Suprapubic skin (tissue), 4 donors: ENCODE measurements around the gene FANCL. TPM values are rescaled to one million over a fixed set of nuclear protein-coding genes. Genes with fewer than 3 reads are reported as not detected.

Experiments used
- DNase-seq, 2 donors: peaks; one replicate each; pipeline ENCODE4 v3.0.0-alpha.2; 2019; ENCODE audit warnings: low spot score in 2 of 2
- H3K27ac ChIP-seq: fragments of 200-600 bp; sonication (generic); one replicate; pipeline ENCODE4 v1.5.1; 2019
- H3K27me3 ChIP-seq: fragments of 200-600 bp; sonication (generic); one replicate; pipeline ENCODE4 v1.5.1; 2019
- H3K36me3 ChIP-seq: fragments of 200-600 bp; sonication (generic); one replicate; pipeline ENCODE4 v1.5.1; 2019
- H3K4me1 ChIP-seq: fragments of 200-600 bp; sonication (generic); one replicate; pipeline ENCODE4 v1.5.1; 2019
- H3K4me3 ChIP-seq: fragments of 200-600 bp; sonication (generic); one replicate; pipeline ENCODE4 v1.5.1; 2019; ENCODE audit warnings: mild to moderate bottlenecking
- H3K9me3 ChIP-seq: fragments of 200-600 bp; sonication (generic); one replicate; pipeline ENCODE4 v1.5.1; 2019
- CTCF ChIP-seq, 2 donors: fragments of 200-600 bp in 1 of 2; fragments of 450-650 bp in 1 of 2; sonication (generic) in 1 of 2; IDR thresholded peaks; one replicate each; pipeline ENCODE4 v1.5.1; 2016 to 2019; ENCODE audit warnings: antibody characterized with exemption in 2 of 2, mild to moderate bottlenecking in 1 of 2, moderate library complexity in 1 of 2
- EP300 ChIP-seq: sonication (generic); formaldehyde crosslinking; IDR thresholded peaks from one replicate; pipeline ENCODE4 v1.6.1; 2017; ENCODE audit warnings: antibody characterized with exemption
- POLR2A ChIP-seq, 2 donors: fragments of 450-650 bp; IDR thresholded peaks; one replicate each; pipeline ENCODE4 v1.6.1; 2017; ENCODE audit warnings: antibody characterized with exemption in 2 of 2, mild to moderate bottlenecking in 2 of 2, moderate library complexity in 2 of 2
- POLR2AphosphoS5 ChIP-seq, 3 donors: sonication (generic); formaldehyde crosslinking; IDR thresholded peaks; one replicate each; pipeline ENCODE4 v1.6.1; 2017; ENCODE audit warnings: antibody characterized with exemption in 3 of 3
- WGBS: methylation state at CpG from one replicate; pipeline ENCODE4 v1.1.5; 2018; 5-methylcytosine and 5-hydroxymethylcytosine counted together
- total RNA-seq, 4 donors: library from RNA; depleted of rRNA; stranded (reverse); fragments of >200 nt; gene quantifications; one replicate each; pipeline ENCODE4 v1.1.0, GENCODE V29; 2016

FANCL gene
- total RNA-seq, 4 donors from 2014 or later, result 7.8 to 21.0 (median 15.2) TPM

- TF ChIP-seq EP300 (no peak), POLR2A (IDR thresholded peaks at IDR 0.05) (no peak), CTCF (IDR thresholded peaks at IDR 0.05) (no peak), POLR2AphosphoS5 (IDR thresholded peaks at IDR 0.05) (no peak)
- DNase-seq, result no peak
- no peak overlapping the region for H3K4me3 ChIP-seq
Measured at GRCh38 chr2:58133395-58133794, 107.7 kb downstream of the FANCL start.

DNA sequence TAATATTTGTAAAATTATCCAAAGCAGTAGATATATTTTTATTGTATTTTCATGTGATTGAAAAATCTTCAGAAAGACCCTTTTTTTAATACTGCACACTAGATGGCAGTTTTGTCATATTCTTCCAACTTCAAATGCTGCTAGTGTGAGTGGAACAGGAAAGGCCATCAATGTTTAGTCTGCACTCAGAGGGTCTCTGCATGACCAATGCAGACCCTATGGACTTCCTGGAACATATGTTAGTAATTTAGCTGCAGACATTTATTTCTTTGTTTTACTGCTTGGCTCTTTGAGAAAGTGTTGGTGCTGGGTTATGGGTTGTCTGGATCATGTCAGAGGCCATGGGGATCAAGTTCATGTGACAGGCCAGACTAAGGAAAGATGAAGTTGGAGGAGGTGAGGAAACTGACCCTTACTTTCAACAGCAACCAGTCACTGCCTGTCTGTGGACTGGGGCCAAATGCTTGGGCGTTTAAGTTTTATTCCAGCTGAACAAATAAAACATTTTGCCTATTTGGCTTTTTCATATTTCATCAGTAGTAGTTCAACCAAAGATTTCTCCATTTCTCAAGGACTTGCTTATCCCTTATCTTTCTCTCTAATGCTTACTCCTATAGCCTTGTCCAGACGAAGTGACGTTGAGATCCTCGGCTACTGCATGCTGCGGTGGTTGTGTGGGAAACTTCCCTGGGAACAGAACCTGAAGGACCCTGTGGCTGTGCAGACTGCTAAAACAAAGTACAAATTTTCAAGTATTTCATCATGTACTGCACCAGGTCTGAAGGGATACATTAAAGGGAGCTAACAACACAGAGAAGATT, 109.7 kb downstream of the FANCL start:
- Histone ChIP-seq H3K27ac (no peak overlapping the region), H3K4me3 (no peak overlapping the region), H3K9me3 (no peaks in the 10 kb centered on the region), H3K4me1 (peaks cover 6% of the 10 kb centered on the region), H3K27me3 (no peaks in the 10 kb centered on the region), H3K36me3 (no peaks in the 10 kb centered on the region)
- DNase-seq, result no peak
- TF ChIP-seq POLR2A (IDR thresholded peaks at IDR 0.05), result no peak
- no peak for TF ChIP-seq CTCF (IDR thresholded peaks at IDR 0.05)
- no peak for TF ChIP-seq EP300
- TF ChIP-seq POLR2AphosphoS5 (IDR thresholded peaks at IDR 0.05), result no peak
- WGBS, result 73% methylated on average over 5 of the region's 5 CpGs

More at GRCh38 chr2:58133395-58133794, 107.7 kb downstream of the FANCL start:
- Histone ChIP-seq H3K9me3 (no peaks in the 10 kb centered on the region), H3K36me3 (no peaks in the 10 kb centered on the region), H3K27me3 (no peaks in the 10 kb centered on the region), H3K4me1 (peaks cover 6% of the 10 kb centered on the region), H3K27ac (no peak overlapping the region)

DNA sequence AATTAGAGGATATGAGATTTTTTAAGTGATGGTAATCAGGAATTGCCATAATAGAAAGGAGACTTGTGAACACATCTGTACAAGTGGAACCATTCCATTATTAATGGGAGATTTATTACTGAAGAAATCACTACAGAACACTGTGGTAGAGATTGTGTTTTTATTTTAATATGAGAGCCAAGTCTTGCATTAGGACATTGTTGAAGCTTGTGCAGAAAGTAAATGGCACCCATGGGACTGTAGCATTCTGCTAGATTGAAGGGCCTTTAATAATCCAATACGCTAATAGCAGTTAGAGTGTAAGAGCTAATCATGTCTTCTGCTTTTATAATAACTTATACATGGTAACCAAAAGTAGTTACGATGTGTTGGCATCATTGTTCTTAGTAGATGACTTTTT, 110.9 kb downstream of the FANCL start:
- Histone ChIP-seq H3K4me3 (no peak overlapping the region), H3K4me1 (peaks cover 6% of the 10 kb centered on the region)
- WGBS, result 77% methylated on average over 2 of the region's 2 CpGs

GRCh38 chr2:58127111-58127510, 114.0 kb downstream of the FANCL start:
- no peak overlapping the region for H3K4me3 ChIP-seq
- WGBS, result 96% methylated on average over 3 of the region's 3 CpGs

More for the DNA sequence above, 110.9 kb downstream of the FANCL start:
- DNase-seq, result no peak
- Histone ChIP-seq H3K27me3 (no peaks in the 10 kb centered on the region), H3K36me3 (no peaks in the 10 kb centered on the region), H3K27ac (no peak overlapping the region), H3K9me3 (no peaks in the 10 kb centered on the region)
- TF ChIP-seq EP300 (no peak), POLR2A (IDR thresholded peaks at IDR 0.05) (no peak), POLR2AphosphoS5 (IDR thresholded peaks at IDR 0.05) (no peak), CTCF (IDR thresholded peaks at IDR 0.05) (no peak)

More at GRCh38 chr2:58127111-58127510, 114.0 kb downstream of the FANCL start:
- Histone ChIP-seq H3K27me3 (no peaks in the 10 kb centered on the region), H3K27ac (no peak overlapping the region), H3K36me3 (no peaks in the 10 kb centered on the region), H3K9me3 (no peaks in the 10 kb centered on the region), H3K4me1 (peaks cover 6% of the 10 kb centered on the region)
- TF ChIP-seq POLR2A (IDR thresholded peaks at IDR 0.05) (no peak), EP300 (no peak), POLR2AphosphoS5 (IDR thresholded peaks at IDR 0.05) (no peak), CTCF (IDR thresholded peaks at IDR 0.05) (no peak)
- DNase-seq, result no peak
